Osteocyte (in vitro differentiated cells): Measurements from ENCODE around the gene IL22. TPM values are rescaled to one million over a fixed set of nuclear protein-coding genes. Genes with fewer than 3 reads are reported as not detected.

Source experiments
- DNase-seq: peaks from one replicate; pipeline ENCODE4 v3.0.0; 2021; ENCODE audit warnings: mixed read lengths; ENCODE audit not compliant: unreplicated experiment; ENCODE audit errors: extremely low spot score
- H3K27ac Mint-ChIP-seq: one replicate; pipeline ENCODE4 v1.8.0; 2021; ENCODE audit warnings: mild to moderate bottlenecking, mixed read lengths; ENCODE audit not compliant: unreplicated experiment
- H3K27me3 Mint-ChIP-seq: one replicate; pipeline ENCODE4 v1.8.0; 2021; ENCODE audit warnings: mixed read lengths; ENCODE audit not compliant: unreplicated experiment
- H3K36me3 Mint-ChIP-seq: one replicate; pipeline ENCODE4 v1.8.0; 2021; ENCODE audit warnings: mixed read lengths; ENCODE audit not compliant: unreplicated experiment
- H3K4me1 Mint-ChIP-seq: one replicate; pipeline ENCODE4 v1.8.0; 2021; ENCODE audit warnings: mixed read lengths; ENCODE audit not compliant: unreplicated experiment
- H3K4me3 Mint-ChIP-seq: one replicate; pipeline ENCODE4 v1.8.0; 2021; ENCODE audit warnings: mild to moderate bottlenecking, moderate library complexity, mixed read lengths; ENCODE audit not compliant: unreplicated experiment
- H3K9me3 Mint-ChIP-seq: one replicate; pipeline ENCODE4 v1.8.0; 2021; ENCODE audit warnings: mixed read lengths; ENCODE audit not compliant: unreplicated experiment
- total RNA-seq: library from RNA; stranded (reverse); gene quantifications from 2 replicates; pipeline ENCODE4 v1.2.1, GENCODE V29; 2021
- TF ChIP-seq, protein P1 (sequence below): fragments of 200-600 bp; sonication (generic); IDR thresholded peaks from 2 replicates; pipeline ENCODE4 v1.5.0; 2021; ENCODE audit warnings: antibody characterized with exemption, mild to moderate bottlenecking, moderate library complexity

The IL22 gene
- total RNA-seq, 1 donor from 2014 or later, result not detected

DNA sequence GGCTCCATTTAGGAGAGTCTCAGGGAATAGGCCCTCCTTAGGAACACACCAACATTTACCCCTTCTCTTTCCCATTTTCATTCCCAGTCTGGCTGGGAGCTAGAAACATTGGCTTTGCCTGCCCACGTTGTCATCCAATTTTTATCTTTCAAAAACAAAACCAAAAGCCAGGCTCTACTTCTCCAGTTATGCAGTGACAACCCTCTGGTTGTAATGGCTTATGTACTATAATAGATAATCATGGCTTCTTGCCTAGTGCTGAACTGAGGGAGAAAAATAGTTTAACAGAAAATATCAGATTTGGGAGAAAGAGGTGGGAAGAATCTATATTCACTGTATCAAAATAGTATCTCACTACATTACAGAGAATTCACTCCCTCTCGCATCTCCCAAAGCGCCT is 32.1 kb upstream of the IL22 start:
- H3K4me3 Mint-ChIP-seq, result no peak overlapping the region
- no peaks in the 10 kb centered on the region for H3K36me3 Mint-ChIP-seq
- H3K4me1 Mint-ChIP-seq, result no peaks in the 10 kb centered on the region
- H3K27ac Mint-ChIP-seq, result no peak overlapping the region
- DNase-seq, result no peak
- H3K9me3 Mint-ChIP-seq, result no peaks in the 10 kb centered on the region
- H3K27me3 Mint-ChIP-seq, result no peaks in the 10 kb centered on the region
- TF ChIP-seq, protein P1, sequence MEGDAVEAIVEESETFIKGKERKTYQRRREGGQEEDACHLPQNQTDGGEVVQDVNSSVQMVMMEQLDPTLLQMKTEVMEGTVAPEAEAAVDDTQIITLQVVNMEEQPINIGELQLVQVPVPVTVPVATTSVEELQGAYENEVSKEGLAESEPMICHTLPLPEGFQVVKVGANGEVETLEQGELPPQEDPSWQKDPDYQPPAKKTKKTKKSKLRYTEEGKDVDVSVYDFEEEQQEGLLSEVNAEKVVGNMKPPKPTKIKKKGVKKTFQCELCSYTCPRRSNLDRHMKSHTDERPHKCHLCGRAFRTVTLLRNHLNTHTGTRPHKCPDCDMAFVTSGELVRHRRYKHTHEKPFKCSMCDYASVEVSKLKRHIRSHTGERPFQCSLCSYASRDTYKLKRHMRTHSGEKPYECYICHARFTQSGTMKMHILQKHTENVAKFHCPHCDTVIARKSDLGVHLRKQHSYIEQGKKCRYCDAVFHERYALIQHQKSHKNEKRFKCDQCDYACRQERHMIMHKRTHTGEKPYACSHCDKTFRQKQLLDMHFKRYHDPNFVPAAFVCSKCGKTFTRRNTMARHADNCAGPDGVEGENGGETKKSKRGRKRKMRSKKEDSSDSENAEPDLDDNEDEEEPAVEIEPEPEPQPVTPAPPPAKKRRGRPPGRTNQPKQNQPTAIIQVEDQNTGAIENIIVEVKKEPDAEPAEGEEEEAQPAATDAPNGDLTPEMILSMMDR, result no peak

DNA sequence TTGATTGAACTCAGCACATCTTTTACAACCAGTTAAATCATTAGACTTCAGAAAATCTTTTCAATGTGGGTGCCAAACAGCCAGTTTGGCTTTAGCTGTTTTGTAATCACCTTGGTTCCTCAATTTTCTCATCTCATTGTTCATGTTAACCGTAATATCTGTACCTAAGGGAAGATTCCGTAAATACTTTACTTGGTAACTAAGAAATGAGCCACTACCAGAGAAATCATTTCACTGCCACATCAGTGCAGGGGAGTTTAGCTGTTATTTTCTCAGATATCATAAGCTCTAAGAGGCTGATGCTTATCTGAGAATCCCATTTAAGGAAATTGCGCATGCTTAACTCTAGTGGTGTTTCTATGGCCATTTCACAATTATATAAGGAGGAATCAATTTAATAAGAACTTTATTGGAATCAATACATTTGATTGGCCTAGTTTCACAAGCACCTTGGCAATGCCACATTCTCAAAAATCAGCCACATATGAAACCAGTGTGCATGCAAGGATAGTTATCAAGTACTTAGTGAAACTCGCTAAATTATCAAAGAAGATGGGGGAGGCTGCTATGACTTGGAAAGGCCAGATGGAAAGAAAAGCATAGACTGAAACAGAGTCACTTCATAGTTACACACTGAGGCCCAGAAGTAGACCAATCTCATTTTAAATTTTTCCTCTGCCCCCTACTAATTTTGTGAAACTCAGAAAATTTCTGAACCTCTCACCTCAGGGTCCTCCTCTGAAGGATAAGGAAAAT is 28.1 kb upstream of the IL22 start:
- no peak for DNase-seq
- H3K27ac Mint-ChIP-seq, result no peak overlapping the region
- H3K9me3 Mint-ChIP-seq, result no peaks in the 10 kb centered on the region
- H3K36me3 Mint-ChIP-seq, result no peaks in the 10 kb centered on the region
- no peaks in the 10 kb centered on the region for H3K27me3 Mint-ChIP-seq
- TF ChIP-seq, protein P1, result no peak
- no peaks in the 10 kb centered on the region for H3K4me1 Mint-ChIP-seq
- no peak overlapping the region for H3K4me3 Mint-ChIP-seq

DNA sequence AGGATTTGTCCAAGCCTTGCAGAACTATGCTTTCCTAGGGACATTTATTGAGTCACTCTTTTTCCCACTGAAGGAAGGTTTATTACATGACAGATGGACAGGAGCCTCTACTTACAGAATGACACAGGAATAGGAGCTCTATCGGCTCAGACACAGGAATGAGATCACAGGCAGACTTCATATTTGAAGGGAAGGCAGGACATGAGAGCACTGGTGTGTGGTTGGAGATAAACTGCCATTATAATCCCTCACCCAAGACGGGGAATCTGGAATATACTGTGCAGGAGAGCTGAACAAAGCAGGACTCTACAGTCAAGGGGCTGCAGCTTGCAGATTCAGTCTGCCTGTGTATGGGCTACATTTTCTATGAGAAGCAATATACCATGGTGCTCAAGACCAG is 26.8 kb upstream of the IL22 start:
- H3K27ac Mint-ChIP-seq, result no peak overlapping the region
- H3K27me3 Mint-ChIP-seq, result no peaks in the 10 kb centered on the region
- H3K4me3 Mint-ChIP-seq, result no peak overlapping the region
- no peaks in the 10 kb centered on the region for H3K4me1 Mint-ChIP-seq
- DNase-seq, result no peak
- no peaks in the 10 kb centered on the region for H3K9me3 Mint-ChIP-seq
- H3K36me3 Mint-ChIP-seq, result no peaks in the 10 kb centered on the region
- TF ChIP-seq, protein P1, result no peak

DNA sequence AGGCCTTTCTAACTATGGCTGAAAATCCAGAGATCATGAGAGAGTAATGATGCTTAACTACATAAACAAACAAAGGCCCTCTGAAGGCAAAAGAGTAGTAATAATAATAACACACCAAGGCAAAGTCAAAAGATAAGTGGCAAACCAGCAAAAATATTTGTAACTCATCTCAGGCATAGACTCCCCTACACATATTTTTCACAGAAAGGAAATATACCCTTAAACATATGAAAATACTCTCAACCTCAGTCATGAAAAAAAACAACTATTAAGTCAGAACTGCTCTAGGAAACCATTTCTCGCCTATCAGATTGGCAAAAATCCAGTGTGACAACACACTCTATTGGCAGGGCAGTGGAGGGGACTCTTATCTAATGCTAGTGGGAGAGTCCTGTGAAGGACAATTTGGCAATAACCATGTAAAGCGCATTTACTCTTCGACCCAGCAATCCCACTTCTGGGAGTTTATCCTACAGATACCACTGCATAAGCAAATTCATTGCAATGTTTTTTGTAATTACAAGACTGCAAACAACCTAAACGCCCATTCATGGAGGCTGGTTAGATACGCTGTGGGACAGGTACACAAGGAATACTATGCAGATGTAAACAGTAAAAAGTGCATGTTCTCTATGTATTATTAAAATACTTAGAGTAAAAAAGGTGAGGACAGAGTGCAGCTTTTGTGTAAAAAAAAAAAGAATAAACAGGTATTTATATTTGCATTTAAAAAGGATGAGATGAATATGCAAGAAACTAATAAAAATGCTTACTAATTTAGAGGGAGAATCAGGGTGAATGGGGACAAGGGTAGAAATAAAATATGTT is 26.0 kb upstream of the IL22 start:
- Mint-ChIP-seq H3K36me3 (no peaks in the 10 kb centered on the region), H3K27me3 (no peaks in the 10 kb centered on the region), H3K4me3 (no peak overlapping the region), H3K4me1 (no peaks in the 10 kb centered on the region), H3K27ac (no peak overlapping the region), H3K9me3 (no peaks in the 10 kb centered on the region)
- DNase-seq, result no peak
- TF ChIP-seq, protein P1, result no peak

DNA sequence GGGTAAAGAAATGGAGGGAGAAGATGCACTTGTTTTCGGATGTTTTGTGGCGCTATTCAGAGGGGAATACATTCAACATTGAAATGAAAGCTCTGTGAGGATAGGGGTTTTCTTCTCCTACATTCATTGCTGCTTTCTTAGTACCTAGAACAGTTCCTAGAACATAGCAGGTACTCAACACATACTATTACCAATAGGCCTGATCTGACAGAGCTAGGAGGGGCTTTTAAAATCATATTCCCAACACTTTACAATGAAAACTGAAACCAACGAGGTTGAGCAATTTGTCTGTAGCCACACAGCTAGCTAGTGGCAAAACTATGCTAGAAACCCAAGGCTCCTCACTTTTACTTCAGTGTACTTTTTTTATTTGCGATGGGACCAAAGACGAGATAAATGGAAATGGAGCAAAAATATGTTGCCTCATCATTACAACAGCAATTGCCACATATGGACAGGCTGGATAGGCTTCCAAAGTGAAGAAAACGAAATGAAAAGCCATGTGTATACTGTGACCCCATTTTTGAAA is 23.1 kb upstream of the IL22 start:
- TF ChIP-seq, protein P1, result no peak
- Mint-ChIP-seq H3K4me3 (no peak overlapping the region), H3K27ac (no peak overlapping the region), H3K9me3 (no peaks in the 10 kb centered on the region), H3K27me3 (no peaks in the 10 kb centered on the region), H3K4me1 (peaks cover 2% of the 10 kb centered on the region), H3K36me3 (no peaks in the 10 kb centered on the region)
- DNase-seq, result no peak
